ENCODE data around the gene SRGAP3.

Gene SRGAP3

GRCh38 chr3:8931342-8931741, 318.1 kb downstream of the SRGAP3 start:
- TF ChIP-seq TAF1 (IDR thresholded peaks at IDR 0.05; ENCODE audit: low read depth), result no peak
- no peak for TF ChIP-seq YY1 (IDR thresholded peaks at IDR 0.05; ENCODE audit: low read depth)
- TF ChIP-seq TCF12 (IDR thresholded peaks at IDR 0.05; ENCODE audit: low read depth), result no peak
- TF ChIP-seq EP300 (IDR thresholded peaks at IDR 0.05; ENCODE audit: borderline replicate concordance), result no peak
